Skeletal muscle tissue (tissue), 4 donors: ENCODE results near the gene KIF21B. TPM values are rescaled to one million over a fixed set of nuclear protein-coding genes. Genes with fewer than 3 reads are reported as not detected.

Experiments used
- H3K27ac ChIP-seq: one replicate; pipeline ENCODE4 v1.7.0; 2013; ENCODE audit warnings: mild to moderate bottlenecking, low read depth, low read length, inconsistent platforms
- H3K27me3 ChIP-seq, 3 donors: one replicate each; pipeline ENCODE4 v1.7.0; 2013; ENCODE audit warnings: low read length in 3 of 3; ENCODE audit not compliant: control insufficient read depth in 3 of 3, insufficient read depth in 3 of 3
- H3K36me3 ChIP-seq, 3 donors: one replicate each; pipeline ENCODE4 v1.7.0; 2013; ENCODE audit warnings: low read length in 3 of 3; ENCODE audit not compliant: control insufficient read depth in 3 of 3, insufficient read depth in 3 of 3
- H3K4me1 ChIP-seq, 3 donors: one replicate each; pipeline ENCODE4 v1.7.0; 2013; ENCODE audit warnings: low read length in 3 of 3, mild to moderate bottlenecking in 3 of 3; ENCODE audit not compliant: control insufficient read depth in 3 of 3, insufficient read depth in 3 of 3
- H3K4me3 ChIP-seq, 3 donors: one replicate each; pipeline ENCODE4 v1.7.0; 2013; ENCODE audit warnings: low read length in 3 of 3
- H3K9ac ChIP-seq, 3 donors: one replicate each; pipeline ENCODE4 v1.7.0; 2013; ENCODE audit warnings: low read length in 3 of 3, mild to moderate bottlenecking in 3 of 3, moderate library complexity in 2 of 3, low read depth in 1 of 3
- H3K9me3 ChIP-seq, 3 donors: one replicate each; pipeline ENCODE4 v1.7.0; 2013; ENCODE audit warnings: low read length in 3 of 3; ENCODE audit not compliant: control insufficient read depth in 3 of 3
- total RNA-seq: library from RNA; depleted of rRNA; stranded (reverse); fragments of >200 nt; gene quantifications from one replicate; pipeline ENCODE4 v1.2.3, GENCODE V29; 2014
- donor health status: Osteomylitis.

KIF21B gene
- total RNA-seq, 1 donor from 2014 or later, result 1.0 TPM

GRCh38 chr1:200976634-200977033 lies 46.9 kb downstream of the KIF21B start:
- no peak overlapping the region for H3K27ac ChIP-seq
- no peaks in the 10 kb centered on the region for H3K27me3 ChIP-seq
- no peak overlapping the region for H3K4me3 ChIP-seq
- H3K4me1 ChIP-seq, result no peaks in the 10 kb centered on the region
- H3K9me3 ChIP-seq, result no peaks in the 10 kb centered on the region
- no peak overlapping the region for H3K9ac ChIP-seq
- no peaks in the 10 kb centered on the region for H3K36me3 ChIP-seq

- Histone ChIP-seq H3K27me3 (no peaks in the 10 kb centered on the region), H3K27ac (no peak overlapping the region), H3K9me3 (no peaks in the 10 kb centered on the region), H3K4me1 (peaks cover 0 to under 1% (median 0%) of the 10 kb centered on the region in 3 donors), H3K36me3 (no peaks in the 10 kb centered on the region), H3K9ac (no peak overlapping the region), H3K4me3 (no peak overlapping the region)
Observed at GRCh38 chr1:200975458-200975857, 48.1 kb downstream of the KIF21B start.

- Histone ChIP-seq H3K36me3 (no peaks in the 10 kb centered on the region), H3K4me1 (peaks cover 0 to 8% (median 5%) of the 10 kb centered on the region in 3 donors), H3K27me3 (no peaks in the 10 kb centered on the region), H3K4me3 (no peak overlapping the region), H3K9me3 (no peaks in the 10 kb centered on the region), H3K27ac (no peak overlapping the region), H3K9ac (no peak overlapping the region)
Observed at GRCh38 chr1:200974711-200975110, 48.8 kb downstream of the KIF21B start.

- Histone ChIP-seq H3K4me1 (peaks cover 0 to 10% (median 5%) of the 10 kb centered on the region in 3 donors), H3K36me3 (no peaks in the 10 kb centered on the region), H3K27ac (no peak overlapping the region), H3K27me3 (no peaks in the 10 kb centered on the region), H3K9me3 (no peaks in the 10 kb centered on the region), H3K9ac (no peak overlapping the region), H3K4me3 (no peak overlapping the region)
Observed at GRCh38 chr1:200973937-200974657, 49.4 kb downstream of the KIF21B start.

GRCh38 chr1:200972985-200973742 lies 50.4 kb downstream of the KIF21B start:
- H3K36me3 ChIP-seq, result no peaks in the 10 kb centered on the region
- peaks cover 0 to 10% (median 5%) of the 10 kb centered on the region in 3 donors for H3K4me1 ChIP-seq
- H3K9me3 ChIP-seq, result no peaks in the 10 kb centered on the region
- no peak overlapping the region for H3K27ac ChIP-seq
- H3K9ac ChIP-seq, result no peak overlapping the region
- H3K27me3 ChIP-seq, result no peaks in the 10 kb centered on the region
- no peak overlapping the region for H3K4me3 ChIP-seq

- H3K9ac ChIP-seq, result no peak overlapping the region
- no peak overlapping the region for H3K27ac ChIP-seq
- H3K36me3 ChIP-seq, result no peaks in the 10 kb centered on the region
- H3K9me3 ChIP-seq, result no peaks in the 10 kb centered on the region
- H3K4me3 ChIP-seq, result no peak overlapping the region
- H3K27me3 ChIP-seq, result no peaks in the 10 kb centered on the region
- peaks cover 0 to 10% (median 5%) of the 10 kb centered on the region in 3 donors for H3K4me1 ChIP-seq
Observed at GRCh38 chr1:200971955-200972711, 51.4 kb downstream of the KIF21B start.

GRCh38 chr1:200971428-200971903 lies 52.0 kb downstream of the KIF21B start:
- Histone ChIP-seq H3K4me1 (peaks cover 0 to 10% (median 5%) of the 10 kb centered on the region in 3 donors), H3K27me3 (no peaks in the 10 kb centered on the region), H3K36me3 (no peaks in the 10 kb centered on the region), H3K9me3 (no peaks in the 10 kb centered on the region), H3K9ac (no peak overlapping the region), H3K27ac (no peak overlapping the region), H3K4me3 (no peak overlapping the region)

GRCh38 chr1:200970771-200971427 lies 52.6 kb downstream of the KIF21B start:
- Histone ChIP-seq H3K9me3 (no peaks in the 10 kb centered on the region), H3K4me1 (peaks cover 0 to 10% (median 5%) of the 10 kb centered on the region in 3 donors), H3K4me3 (no peak overlapping the region), H3K9ac (peak overlapping the region in 1 of 3 donors; percentile 25), H3K36me3 (no peaks in the 10 kb centered on the region), H3K27me3 (no peaks in the 10 kb centered on the region), H3K27ac (no peak overlapping the region)

- Histone ChIP-seq H3K9ac (peak overlapping the region in 1 of 3 donors; percentile 70), H3K9me3 (no peaks in the 10 kb centered on the region), H3K27me3 (peaks cover 0 to 3% (median 0%) of the 10 kb centered on the region in 3 donors), H3K27ac (no peak overlapping the region), H3K4me3 (no peak overlapping the region), H3K36me3 (no peaks in the 10 kb centered on the region), H3K4me1 (peaks cover 0 to 10% (median 5%) of the 10 kb centered on the region in 3 donors)
Observed at GRCh38 chr1:200969726-200970561, 53.6 kb downstream of the KIF21B start.
